Effector memory CD8-positive, alpha-beta T cell (primary cell): ENCODE measurements around the gene NOC2L.

Experiments used
- ATAC-seq: fragments of 150-1000 bp; cut with Tn5 transposase; replicated peaks from 2 replicates; pipeline ENCODE4 v1.10.0; 2021; ENCODE audit warnings: mild to moderate bottlenecking, moderate library complexity
- DNase-seq, 3 experiments: peaks; one replicate each; pipeline ENCODE4 v3.0.0; 2021
- H3K27ac Mint-ChIP-seq, 2 donors: one replicate each; pipeline ENCODE4 v1.8.0; 2022; ENCODE audit warnings: mild to moderate bottlenecking in 2 of 2, mixed read lengths in 2 of 2, moderate library complexity in 2 of 2
- H3K27me3 Mint-ChIP-seq, 2 donors: one replicate each; pipeline ENCODE4 v1.8.0; 2022; ENCODE audit warnings: mixed read lengths in 2 of 2
- H3K36me3 Mint-ChIP-seq: one replicate; pipeline ENCODE4 v1.8.0; 2022; ENCODE audit warnings: mild to moderate bottlenecking, moderate library complexity, mixed read lengths; ENCODE audit not compliant: insufficient read depth
- H3K4me1 Mint-ChIP-seq, 2 donors: one replicate each; pipeline ENCODE4 v1.8.0; 2022; ENCODE audit warnings: low read depth in 2 of 2, mixed read lengths in 2 of 2
- H3K4me3 Mint-ChIP-seq, 2 donors: one replicate each; pipeline ENCODE4 v1.8.0; 2022; ENCODE audit warnings: mild to moderate bottlenecking in 2 of 2, mixed read lengths in 2 of 2, moderate library complexity in 2 of 2
- H3K9me3 Mint-ChIP-seq, 2 donors: one replicate each; pipeline ENCODE4 v1.8.0; 2022; ENCODE audit warnings: mixed read lengths in 2 of 2

Gene NOC2L

GRCh38 chr1:897226-897625 lies 61.8 kb downstream of the NOC2L start:
- Mint-ChIP-seq H3K4me3 (no peak overlapping the region), H3K9me3 (no peaks in the 10 kb centered on the region)
- DNase-seq = no peak

More at GRCh38 chr1:897226-897625, 61.8 kb downstream of the NOC2L start:
- Mint-ChIP-seq H3K36me3 (peaks cover 3% of the 10 kb centered on the region), H3K27ac (no peak overlapping the region), H3K4me1 (peaks cover 9 to 10% of the 10 kb centered on the region in 2 donors), H3K27me3 (peaks cover 42 to 60% of the 10 kb centered on the region in 2 donors)
- ATAC-seq = no peak
